ENCODE results near the gene LPP. TPM values are rescaled to one million over a fixed set of nuclear protein-coding genes. Genes with fewer than 3 reads are reported as not detected.

Gene LPP
- total RNA-seq, 1 donor from 2014 or later = 93.9 TPM

DNA sequence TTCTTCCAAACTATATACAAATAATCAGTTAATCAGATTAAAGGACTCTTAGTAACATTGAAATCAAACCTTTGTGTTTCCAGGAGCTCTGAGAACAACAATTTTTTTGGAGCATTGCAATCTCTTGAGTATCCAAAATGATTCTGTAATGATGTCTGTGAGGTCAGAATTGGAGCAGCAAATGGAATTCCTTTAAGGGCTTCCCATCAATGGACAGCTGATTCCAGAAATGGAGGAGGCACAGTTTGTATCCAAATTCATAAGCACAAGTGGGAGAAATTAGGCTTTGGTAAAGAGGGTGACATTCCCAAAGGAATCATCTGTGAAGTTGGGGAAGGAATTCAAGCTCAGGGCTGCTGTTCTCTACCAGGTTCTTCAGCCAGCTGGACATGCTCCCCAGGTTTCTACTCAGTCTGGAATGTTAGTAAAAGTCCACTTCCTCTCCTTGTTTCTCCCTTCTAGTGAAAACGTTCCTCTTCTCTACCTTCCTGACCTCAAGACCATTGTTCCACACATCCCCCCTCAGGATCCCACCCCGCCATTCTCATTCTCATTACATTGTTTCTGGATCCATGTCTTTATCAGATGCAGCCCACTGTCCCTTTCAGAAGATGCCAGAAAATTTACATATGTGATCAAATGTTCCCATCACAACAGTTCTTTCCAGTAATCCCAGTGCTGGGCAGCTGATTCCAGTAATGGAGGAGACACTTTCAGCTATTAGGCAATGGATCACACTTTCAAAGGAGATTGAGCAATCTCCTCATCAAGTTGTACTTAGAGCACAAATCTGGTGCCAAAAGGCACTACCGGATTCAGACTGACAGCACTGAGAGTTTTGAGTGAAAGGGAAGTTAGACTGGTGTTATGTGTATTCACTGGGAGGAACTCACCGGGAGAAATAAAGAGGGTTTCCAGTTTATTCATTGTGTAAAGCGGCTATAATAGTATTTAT lies 626.5 kb downstream of the LPP start:
- H3K4me3 ChIP-seq (ENCODE audit: low read depth, low read length) = no peak overlapping the region
- DNase-seq (ENCODE audit: low read depth) = peak; percentile 67
- TF ChIP-seq, protein P1, sequence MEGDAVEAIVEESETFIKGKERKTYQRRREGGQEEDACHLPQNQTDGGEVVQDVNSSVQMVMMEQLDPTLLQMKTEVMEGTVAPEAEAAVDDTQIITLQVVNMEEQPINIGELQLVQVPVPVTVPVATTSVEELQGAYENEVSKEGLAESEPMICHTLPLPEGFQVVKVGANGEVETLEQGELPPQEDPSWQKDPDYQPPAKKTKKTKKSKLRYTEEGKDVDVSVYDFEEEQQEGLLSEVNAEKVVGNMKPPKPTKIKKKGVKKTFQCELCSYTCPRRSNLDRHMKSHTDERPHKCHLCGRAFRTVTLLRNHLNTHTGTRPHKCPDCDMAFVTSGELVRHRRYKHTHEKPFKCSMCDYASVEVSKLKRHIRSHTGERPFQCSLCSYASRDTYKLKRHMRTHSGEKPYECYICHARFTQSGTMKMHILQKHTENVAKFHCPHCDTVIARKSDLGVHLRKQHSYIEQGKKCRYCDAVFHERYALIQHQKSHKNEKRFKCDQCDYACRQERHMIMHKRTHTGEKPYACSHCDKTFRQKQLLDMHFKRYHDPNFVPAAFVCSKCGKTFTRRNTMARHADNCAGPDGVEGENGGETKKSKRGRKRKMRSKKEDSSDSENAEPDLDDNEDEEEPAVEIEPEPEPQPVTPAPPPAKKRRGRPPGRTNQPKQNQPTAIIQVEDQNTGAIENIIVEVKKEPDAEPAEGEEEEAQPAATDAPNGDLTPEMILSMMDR (conservative IDR thresholded peaks at IDR 0.05; ENCODE audit: low read depth, low read length) = no peak

DNA sequence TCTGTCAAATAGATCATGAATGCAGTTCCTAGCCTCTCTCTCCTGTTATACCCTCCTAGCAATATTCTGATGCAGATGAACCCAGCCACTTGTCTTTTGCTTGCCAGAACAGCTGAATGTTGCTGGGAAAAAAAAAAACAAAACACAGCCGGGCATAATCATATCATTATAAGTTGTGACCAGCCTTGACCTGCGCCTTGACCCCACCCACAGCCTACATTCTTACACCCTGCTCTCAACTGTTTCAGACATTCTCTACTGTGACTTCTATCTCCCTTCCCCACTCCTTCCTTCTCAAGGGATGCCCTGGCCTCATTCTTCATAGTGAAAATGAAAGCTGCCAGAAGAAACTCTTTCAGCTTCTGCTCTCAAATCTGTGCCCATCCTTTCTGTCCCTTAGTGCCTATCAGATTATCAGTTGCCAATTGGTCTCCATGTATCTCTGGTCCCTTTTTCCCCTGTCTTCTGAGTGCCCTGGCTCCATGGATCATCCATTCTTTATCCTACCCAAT lies 628.7 kb downstream of the LPP start:
- H3K4me3 ChIP-seq (ENCODE audit: low read depth, low read length) = no peak overlapping the region
- TF ChIP-seq, protein P1 (conservative IDR thresholded peaks at IDR 0.05; ENCODE audit: low read depth, low read length) = no peak
- no peak for DNase-seq (ENCODE audit: low read depth)

DNA sequence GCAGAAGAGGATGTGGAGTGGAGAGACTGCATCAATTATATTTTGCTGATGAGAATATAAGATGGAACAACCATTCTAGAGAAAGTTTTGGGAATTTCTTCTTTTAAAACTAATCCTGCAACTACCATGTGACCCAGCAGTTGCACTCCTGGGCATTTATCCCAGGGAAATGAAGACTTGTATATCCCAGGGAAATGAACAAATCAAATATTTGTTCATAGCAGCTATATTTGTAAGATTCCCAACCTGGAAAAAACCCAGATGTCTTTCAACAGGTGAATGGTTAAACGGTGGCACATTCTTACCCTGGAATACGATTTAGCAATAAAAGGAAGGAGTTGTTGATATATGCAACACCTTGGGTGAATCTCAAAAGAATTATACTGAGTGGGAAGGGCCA lies 632.5 kb downstream of the LPP start:
- TF ChIP-seq, protein P1 (conservative IDR thresholded peaks at IDR 0.05; ENCODE audit: low read depth, low read length) = no peak
- DNase-seq (ENCODE audit: low read depth) = no peak

DNA sequence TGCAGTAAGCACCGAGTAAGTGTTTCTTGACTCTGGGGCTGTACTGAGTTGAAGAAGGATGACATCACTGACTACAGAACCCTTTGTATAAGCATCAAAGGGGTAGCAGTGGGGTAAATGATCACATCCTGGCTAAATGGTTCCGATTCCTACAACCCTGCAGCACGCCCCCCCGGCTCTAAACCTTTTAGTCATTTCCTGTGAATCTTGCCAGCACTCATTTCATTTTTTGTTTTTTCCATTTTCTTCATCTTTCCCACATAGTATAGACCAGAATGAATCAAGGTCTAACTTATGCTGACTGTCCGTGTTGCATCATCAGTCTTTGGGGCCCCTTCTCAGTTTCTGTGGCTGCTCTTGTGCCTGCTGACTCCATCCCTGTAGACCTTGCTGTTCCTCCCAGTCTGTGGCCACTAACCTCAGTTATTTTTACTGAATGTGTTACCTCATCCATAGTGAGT lies 634.7 kb downstream of the LPP start:
- no peak for DNase-seq (ENCODE audit: low read depth)
- TF ChIP-seq, protein P1 (conservative IDR thresholded peaks at IDR 0.05; ENCODE audit: low read depth, low read length) = no peak
- no peak overlapping the region for H3K4me3 ChIP-seq (ENCODE audit: low read depth, low read length)

More for the DNA sequence above, 632.5 kb downstream of the LPP start:
- H3K4me3 ChIP-seq (ENCODE audit: low read depth, low read length) = no peak overlapping the region

DNA sequence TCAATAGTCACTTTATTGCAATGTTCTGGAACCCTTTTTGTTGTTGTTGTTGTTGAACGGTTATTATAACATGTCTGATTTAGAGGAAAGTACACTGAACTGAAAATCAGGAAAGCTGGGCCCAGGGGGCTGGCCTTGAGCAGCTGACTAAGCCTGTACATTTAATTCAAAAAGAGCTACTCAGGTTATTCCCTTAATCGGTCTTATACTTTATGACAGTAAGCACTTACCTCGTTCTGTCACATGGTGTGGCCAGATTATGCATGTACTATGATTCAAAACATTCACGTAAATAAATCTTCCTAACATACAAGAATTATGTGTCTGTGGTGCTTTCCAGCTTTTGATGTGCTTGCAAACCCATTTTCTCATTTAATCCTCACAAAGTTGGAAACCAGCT lies 635.3 kb downstream of the LPP start:
- TF ChIP-seq, protein P1 (conservative IDR thresholded peaks at IDR 0.05; ENCODE audit: low read depth, low read length) = no peak
- no peak overlapping the region for H3K4me3 ChIP-seq (ENCODE audit: low read depth, low read length)
- DNase-seq (ENCODE audit: low read depth) = no peak

DNA sequence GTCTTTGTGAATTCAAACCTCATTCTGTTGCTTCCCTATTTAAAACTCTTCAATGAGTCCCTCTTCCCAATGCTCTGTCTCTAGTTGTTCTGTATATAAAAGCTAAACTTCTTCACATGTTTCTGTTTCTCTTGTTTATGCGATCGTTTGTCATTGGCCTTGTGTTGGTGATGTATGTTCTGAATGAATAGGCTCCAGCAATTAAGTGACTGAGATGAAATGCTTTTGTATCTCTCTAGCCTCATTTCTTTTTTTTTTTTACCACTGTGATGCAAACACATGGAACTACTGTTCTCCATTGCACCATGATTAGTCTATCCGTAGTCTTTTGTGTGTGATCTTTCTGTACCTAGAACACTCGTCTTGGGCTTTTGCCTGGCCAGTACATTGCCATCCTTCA lies 637.4 kb downstream of the LPP start:
- no peak overlapping the region for H3K4me3 ChIP-seq (ENCODE audit: low read depth, low read length)
- DNase-seq (ENCODE audit: low read depth) = no peak
- TF ChIP-seq, protein P1 (conservative IDR thresholded peaks at IDR 0.05; ENCODE audit: low read depth, low read length) = no peak
